NCI-H2171 (cell line): Measurements from ENCODE around the gene FNDC3A.
"Not testable (repeated sequence)": the region's sequence is repeated elsewhere in the genome, so short reads cannot be mapped to it uniquely, and the experiment has no call there.

Source experiments
- DNase-seq: peaks from one replicate; lab custom pipeline; 2025; lab: John Stamatoyannopoulos, UW

The FNDC3A gene

DNA sequence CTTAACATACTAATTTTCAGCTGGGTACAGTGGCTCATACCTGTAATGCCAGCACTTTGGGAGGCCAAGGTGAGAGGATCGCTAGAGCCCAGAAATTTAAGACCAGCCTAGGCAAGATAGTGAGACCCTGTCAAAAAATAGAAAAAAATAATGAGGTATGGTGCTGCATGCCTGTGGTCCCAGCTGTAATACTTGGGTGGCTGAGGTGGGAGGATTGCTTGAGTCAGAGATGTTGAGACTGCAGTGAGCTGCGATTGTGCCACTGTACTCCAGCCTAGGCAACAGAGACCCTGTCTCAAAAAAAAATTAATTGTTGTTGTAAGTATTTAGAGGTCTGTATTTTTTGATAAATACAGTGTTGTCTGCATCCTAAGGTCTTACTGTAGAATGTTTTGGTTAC is 66.8 kb downstream of the FNDC3A start:
- DNase-seq, result no peak

DNA sequence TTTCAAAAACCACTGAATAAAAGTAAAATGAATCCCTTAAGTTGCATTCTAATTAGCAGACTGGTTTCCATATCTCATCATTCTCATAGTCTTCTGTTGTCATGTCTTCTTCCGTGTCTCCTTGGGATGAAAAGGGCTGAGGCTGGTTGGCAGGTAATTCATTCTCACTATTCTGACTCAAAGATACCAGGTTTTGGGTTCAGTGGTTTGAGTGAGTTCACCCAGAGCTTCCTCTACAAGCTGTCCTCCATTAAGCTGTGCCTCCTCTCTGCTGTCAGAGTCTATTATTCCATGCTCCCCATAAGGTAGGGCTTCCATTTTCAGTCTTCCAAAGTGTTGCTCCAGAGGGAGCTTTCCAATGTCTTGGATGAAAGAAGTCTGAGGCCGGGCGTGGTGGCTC is 68.3 kb downstream of the FNDC3A start:
- DNase-seq, result no peak

DNA sequence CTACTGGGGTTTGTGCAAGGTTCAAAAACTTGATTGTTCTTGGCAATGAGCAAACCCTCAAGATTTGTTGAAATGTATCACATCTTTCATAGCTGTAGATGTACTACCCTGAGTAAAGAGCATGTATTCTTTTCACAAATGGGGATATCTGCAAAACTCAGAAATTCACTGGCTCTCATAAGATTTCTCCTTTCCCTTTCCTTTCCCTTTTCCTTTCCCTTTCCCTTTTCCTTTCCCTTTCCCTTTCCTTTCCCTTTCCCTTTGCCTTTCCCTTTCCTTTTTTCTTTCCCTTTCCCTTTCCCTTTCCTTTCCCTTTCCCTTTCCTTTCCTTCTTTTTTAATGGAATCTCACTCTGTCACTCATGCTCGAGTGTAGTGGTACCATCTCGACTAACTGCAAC is 69.1 kb downstream of the FNDC3A start:
- no peak for DNase-seq

DNA sequence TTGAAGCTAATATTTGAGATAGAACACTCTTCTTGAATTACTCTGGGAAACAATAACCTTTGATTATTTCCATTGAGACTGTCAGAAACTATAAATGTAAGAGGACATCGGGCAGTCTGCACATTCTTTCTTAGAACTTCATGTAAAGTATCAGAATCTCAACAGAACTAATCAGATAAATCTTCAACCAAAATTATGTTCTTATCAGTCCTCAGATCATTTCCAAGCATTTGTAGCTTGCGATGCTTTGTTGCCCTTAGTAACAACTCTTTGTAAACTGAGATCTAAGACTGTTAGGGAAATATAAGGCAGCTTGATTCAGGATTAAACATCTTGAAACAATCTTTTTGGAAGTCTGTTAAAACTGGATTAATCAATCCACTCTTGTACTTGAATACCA is 70.3 kb downstream of the FNDC3A start:
- DNase-seq, result no peak

DNA sequence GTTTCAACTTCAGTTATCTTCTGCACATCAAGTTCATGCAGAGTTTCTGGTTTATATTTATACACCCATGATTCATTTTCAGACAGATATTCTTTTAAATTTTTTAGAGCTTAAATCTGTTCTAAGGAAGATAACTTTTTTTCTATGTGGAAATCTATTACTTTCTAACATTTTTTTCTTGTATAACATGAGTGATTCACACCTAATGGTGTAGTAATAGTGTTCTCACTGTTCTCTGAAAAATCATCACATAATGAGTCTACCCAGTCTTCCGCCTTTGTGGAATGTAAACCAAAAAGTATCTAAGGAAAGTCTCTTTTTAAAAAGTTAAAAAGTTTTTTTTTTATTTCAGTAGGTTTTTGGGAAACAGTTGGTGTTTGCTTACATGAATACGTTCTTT is 70.8 kb downstream of the FNDC3A start:
- DNase-seq, result no peak

DNA sequence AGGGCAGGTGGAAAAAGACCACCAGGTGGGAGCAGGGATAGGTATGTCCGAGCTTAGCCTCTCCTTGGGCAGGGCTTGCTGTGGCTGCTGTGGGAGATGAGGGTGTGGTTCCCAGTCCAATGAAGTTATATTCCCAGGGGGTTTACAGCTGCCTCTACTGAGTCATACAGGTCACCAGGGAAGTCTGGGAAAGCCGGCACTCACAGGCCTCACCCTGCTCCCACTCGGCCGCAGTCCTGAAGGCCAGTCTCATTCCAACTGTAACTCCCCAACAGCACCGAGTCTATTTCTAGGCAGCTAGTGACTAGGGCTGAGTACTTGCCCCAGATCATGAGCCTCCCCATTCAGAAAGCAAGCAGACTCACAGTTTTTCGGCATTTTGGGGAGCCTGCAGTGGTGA is 77.1 kb downstream of the FNDC3A start:
- DNase-seq, result no peak

DNA sequence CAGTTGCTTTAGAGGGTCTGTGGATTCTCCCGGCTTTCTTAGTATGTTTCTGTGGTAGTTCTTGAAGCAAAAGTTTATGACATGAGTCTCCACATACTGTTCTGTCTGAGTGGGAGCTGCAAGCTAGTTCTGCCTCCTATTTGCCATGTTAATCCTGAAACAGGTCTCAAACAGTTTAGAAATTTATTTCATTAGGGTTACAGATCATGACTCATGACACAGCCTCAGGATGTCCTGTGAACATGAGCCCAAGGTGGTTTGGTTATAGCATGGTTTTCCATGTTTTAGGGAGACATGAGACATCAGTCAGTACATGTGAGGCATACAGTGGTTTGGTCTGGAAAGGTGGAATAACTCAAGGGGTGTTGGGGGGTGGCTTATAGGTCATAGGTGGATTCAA is 77.5 kb downstream of the FNDC3A start:
- no peak for DNase-seq

DNA sequence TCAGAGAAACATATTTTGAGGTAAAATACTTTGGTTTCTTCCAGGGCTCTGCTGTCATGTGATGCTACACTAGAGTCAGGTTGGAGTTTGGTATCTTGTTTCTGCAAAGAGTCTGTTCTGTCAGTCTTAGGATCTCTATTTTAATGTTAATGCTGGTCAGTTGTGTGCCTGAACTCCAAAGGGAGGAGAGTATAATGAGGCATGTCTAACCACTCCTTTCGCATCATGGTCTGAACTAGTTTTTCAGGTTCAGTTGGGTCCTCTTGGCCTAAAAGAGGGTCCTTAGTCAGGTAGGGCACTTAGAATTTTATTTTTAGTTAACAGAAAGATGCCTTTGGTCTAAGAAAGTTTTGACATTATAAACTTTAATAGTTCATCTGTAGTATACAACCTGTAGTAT is 78.2 kb downstream of the FNDC3A start:
- no peak for DNase-seq

DNA sequence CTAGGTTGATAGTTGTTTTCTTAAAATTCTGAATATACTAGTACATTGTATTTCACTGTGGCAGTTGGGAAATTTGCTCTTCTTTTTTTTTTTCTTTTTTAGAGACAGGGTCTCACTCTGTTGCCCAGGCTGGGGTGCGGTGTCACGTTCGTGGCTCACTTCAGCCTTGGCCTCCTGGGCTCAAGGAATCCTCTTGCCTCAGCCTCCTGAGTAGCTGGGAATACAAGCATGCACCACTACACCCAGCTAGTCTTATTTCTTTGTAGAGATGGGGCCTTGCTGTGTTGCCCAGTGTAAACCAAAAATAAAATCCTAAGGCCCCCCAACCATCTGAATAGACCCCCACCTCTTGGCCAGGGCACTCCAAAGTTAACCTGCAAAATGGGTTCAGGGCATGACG is 79.3 kb downstream of the FNDC3A start:
- no peak for DNase-seq

DNA sequence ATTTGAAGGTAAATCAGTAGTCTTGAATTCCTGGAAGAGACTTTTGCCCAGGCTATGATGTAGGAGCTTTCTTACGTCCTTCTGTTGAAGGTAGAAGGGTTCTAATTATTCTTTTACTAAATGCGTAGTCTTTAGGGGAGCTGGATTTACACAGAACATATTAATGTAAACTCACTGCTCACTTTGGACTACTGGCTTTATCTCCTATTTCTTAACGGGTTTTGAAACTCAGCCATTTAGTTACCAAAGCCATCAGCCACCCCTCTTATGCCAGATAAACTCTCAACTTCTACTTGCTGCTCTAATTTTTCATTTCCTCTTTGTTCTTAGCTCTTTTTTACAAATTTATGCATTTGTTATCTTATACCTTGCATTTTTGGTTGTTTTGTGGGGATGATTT is 81.5 kb downstream of the FNDC3A start:
- DNase-seq, result no peak

DNA sequence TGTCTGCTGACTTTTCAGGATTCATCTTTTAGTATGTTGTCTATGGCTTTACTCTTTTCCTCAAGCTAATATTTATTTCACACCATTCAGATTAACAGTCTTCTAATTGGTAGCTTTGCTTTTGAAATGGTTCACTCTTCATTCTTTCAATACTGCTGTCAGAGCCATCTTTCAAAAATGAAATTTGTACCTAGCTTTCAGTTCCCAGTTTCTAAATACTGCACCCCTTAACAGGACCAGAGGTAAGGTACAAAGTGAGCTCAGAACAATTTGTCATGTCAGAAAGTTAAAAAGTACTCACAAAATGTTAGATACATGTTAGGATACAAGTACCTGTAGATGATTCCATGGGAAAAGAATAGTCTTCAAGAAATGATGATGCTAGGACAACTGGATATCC is 83.0 kb downstream of the FNDC3A start:
- DNase-seq, result no peak

DNA sequence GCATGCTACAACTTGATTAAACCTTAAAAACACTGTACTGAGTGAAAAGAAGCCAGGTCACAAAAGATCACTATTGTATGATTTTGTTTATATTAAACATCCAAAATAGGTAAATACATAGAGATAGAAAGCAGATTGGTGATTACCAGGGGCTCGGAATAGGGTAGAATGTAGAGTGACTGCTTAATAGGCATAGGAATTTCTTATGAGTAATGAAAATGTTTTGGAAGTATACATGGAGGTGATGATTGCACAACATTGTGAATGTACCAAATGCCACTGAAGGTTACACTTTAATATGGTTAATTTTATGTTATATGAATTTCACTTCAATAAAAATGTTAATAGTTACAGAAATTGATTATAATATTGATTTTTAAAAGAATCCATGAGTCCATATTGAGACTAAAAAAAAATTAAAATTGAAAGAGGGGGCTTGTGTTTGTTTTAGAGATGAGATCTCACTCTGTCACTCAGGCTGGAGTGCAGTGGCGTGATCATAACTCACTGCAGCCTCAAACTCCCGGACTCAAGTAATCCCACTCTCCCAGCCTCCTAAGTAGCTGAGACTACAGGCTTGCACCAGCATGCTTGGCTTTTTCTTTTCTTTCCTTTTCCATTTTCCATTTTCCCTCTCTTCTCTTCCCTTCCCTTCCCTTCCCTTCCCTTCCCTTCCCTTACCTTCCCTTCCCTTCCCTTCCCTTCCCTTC is 85.1 kb downstream of the FNDC3A start:
- no peak for DNase-seq

DNA sequence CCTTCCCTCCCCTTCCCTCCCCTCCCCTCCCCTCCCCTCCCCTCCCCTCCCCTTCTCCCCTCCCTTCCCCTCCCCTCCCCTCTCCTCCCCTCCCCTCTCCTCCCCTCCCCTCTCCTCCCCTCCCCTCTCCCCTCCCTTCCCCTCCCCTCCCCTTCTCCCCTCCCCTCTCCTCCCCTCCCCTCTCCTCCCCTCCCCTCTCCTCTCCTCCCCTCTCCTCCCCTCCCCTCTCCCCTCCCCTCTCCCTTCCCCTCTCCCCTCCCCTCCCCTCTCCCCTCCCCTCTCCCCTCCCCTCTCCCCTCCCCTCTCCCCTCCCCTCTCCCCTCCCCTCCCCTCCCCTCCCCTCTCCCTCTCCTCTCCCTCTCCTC is 85.7 kb downstream of the FNDC3A start:
- DNase-seq, result not testable (repeated sequence)

DNA sequence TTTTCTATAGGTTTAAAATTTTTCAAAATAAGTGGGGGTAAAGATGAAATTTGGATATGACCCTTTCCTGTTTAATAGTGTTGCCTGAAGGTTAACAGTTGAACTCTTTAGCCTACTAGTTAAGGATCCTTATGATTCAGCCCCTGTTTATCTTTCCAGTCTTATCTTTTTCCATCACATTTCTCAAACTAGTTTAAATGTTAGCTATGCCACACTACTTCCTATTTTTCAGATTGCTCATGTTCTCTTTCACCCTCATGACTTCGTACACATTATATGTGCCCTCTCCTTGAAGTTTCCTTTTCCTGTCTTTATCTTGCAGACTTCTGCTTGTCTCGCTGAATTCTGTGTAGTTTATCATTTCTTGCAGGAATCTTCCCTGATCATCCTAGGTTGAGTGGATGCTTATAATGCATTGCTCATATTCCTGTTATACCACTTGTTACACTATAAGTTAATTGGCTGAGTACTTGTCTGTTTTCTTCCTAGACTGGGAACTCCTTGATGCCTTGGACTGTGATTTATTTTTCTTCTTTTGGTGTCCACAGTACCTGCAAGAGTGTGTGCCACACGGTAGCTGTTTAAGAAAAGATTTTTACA is 86.7 kb downstream of the FNDC3A start:
- DNase-seq, result no peak

DNA sequence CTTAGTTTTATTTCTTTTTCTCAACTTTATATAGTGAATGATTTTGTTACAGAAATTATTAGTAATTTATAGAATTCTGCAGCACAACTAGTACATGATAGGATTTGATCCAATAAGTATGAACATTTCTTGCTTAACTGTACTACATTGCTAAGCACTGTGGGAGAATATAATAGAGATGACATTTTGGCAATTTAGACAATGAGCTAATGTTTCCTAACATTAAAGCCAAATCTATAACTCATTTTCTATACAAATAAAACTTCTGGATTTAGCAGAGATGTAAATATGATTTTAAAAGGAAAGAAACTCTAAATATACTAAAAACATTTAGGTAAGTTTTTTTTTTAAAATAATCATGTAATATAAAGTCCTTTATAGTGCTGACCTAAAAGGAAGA is 87.3 kb downstream of the FNDC3A start:
- DNase-seq, result no peak

DNA sequence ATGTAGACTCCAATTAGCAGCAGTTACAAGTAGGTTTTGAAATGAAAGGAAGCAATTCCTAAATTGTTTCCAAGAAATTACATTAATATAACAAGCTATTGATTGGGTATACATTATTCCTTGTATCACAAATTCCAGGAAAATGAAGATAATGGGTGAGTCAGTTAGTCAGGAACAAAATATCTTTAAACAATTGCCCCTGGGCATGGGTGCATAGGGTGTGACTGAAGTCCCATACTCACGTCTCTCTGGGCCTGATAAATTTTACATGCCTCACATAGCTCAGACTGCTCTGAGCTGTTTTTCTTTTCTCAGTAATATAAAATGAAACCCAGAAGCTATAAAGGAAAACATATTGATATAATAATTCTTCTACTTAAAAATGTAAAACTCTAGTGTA is 87.8 kb downstream of the FNDC3A start:
- no peak for DNase-seq

DNA sequence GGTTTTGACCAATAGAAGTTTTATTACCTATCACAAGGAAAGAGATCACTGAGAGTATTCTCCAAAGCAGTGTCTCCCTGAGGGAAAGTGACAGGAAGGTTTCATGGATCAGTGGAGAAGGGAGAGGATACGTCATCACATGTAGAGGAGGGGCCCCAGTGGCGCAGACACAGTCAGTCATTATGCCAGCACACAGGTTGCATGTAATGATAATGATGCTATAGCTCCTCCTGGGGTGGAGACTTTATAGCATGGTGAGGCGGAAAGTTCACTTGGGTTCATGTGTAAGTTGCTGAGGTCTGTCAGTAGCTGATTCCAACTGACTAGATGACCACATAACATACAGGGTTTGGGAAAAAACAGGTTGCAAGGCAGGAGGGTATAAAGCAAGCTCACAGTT is 88.8 kb downstream of the FNDC3A start:
- DNase-seq, result no peak

DNA sequence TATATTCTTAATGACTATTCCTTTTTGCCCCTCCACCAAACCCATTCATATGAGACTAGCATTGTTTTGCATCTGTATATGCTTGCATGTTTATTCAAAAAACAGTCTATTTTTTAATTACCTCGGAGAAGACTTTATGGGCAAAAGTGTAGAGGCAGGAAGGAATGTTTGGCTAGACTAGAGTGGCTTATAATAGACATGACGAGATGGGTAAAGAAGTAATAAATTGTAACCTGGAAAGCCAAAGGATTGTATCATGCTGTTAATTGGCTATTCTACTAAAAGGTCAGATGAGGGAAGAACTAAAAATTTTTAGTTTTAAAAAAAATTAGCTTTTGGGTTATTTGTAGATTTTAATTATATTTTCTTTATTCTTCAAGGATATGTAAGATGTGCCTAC is 91.1 kb downstream of the FNDC3A start:
- no peak for DNase-seq

DNA sequence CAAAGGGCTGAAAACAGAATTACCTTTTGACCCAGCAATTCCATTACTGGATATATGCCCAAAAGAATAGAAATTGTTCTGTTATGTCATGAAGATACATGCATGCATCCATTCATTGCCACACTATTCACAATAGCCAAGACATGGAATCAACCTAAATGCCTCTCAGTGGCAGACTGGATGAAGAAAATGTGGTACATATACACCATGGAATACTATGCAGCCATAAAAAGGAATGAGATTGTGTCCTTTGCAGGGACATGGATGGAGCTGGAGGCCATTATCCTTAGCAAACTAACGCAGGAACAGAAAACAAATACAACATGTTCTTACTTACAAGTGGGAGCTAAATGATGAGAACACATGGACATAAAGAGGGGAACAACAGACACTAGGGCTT is 92.8 kb downstream of the FNDC3A start:
- not testable (repeated sequence) for DNase-seq

DNA sequence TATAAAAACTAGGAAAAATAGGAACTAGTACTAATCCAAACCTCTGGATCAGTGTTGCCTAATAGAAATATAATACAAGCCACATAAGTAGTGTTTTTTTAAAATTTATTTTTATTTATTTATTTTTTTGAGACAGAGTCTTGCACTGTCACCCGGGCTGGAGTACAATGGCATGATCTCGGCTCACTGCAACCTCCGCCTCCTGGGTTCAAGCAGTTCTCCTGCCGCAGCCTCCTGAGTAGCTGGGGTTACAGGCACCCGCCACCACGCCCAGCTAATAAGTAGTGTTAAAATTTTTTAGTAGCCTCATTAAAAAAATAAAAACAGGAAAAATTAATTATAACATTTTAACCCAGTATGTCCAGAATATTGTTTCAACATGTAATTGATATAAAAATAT is 94.3 kb downstream of the FNDC3A start:
- not testable (repeated sequence) for DNase-seq

DNA sequence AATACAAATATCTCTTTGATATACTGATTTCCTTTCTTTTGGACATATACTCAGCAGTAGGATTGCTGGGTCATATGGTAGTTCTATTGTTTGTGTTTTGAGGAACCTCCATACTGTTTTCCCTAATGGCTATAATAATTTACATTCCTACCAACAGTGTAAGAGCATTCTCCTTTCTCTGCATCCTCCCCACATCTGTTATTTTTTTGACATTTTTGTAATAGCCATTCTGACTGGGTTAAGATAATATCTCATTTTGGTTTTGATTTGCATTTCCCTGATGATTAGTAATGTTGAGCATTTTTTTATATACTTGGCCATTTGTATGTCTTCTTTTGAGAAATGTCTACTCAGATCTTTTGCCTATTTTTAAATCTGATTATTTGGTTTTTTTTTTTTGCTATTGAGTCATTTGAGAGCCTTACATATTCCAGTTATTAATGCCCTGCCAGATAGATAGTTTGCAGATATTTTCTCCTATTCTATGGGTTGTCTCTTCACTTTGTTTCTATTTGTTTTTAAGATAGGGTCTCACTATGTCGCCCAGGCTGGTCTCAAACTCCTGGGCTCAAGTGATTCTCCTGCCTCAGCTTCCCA is 95.7 kb downstream of the FNDC3A start:
- DNase-seq, result no peak

DNA sequence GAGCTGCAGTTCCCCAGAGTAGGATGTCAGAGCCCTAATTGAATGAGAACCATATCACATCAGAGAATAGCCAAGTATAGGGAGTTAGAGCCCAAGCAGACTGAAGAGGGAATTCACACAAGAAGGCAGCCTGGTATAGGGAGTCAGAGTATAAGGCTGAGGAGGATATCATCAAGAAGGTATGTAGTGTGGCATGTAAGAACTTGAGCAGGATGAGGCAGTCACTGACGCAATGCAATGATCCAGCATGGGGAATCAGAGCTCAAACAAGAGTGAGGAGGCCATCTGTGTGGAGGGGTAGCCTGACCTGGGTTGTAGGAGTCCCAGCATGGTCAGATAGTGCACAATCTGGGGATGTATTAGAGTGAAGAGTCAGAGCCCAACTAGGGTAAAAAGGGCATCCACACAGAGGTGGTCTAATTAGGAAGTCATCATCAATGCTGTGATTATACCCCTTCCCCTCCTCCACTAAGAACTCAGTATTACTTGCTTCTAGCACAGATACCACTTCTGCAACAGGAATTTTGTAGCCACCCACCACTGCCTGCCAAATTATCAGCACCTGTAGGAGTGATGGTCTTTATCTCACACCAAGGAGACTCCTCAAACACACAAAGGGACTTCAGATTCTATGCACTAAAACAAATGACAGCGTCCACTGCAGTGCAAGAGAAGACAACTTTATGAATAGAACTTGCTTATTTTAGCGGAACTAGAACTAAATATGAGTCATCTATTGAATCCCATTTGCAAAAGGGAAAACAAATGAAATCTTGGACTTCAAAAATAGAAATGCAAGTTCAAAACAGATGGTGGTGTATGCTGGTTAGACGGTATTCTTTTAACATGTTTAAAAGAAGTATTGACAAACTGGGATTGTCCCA is 107.2 kb downstream of the FNDC3A start:
- no peak for DNase-seq

DNA sequence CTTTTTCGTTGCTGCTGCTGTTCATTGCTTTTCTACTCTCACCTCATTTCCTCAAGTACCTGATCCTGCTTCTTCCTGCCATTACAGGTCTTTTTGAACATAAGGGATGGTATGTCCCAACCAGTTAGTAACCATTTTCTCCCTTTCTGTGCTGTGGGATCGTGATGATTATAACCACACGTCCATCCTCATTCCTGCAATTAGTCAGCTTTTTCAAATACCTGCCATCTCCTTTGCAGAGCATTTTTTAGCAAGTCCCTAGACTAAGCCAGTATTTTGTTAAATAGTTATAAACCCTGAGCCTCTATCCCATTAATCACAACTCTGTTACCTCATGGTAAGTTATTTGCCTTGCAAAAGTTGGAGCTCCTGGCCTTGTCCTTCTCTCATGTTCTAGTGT is 109.2 kb downstream of the FNDC3A start:
- DNase-seq, result no peak
